Type B pancreatic cell (in vitro differentiated cells): ENCODE measurements around the gene MTX3. TPM values are rescaled to one million over a fixed set of nuclear protein-coding genes. Genes with fewer than 3 reads are reported as not detected.

Experiments
- DNase-seq: peaks from one replicate; pipeline ENCODE4 v3.0.0; 2021; ENCODE audit warnings: mixed read lengths; ENCODE audit not compliant: unreplicated experiment; ENCODE audit errors: extremely low spot score
- H3K27ac Mint-ChIP-seq: 2 replicates; pipeline ENCODE4 v1.8.0; 2021; ENCODE audit warnings: mild to moderate bottlenecking, mixed read lengths
- H3K27me3 Mint-ChIP-seq: 2 replicates; pipeline ENCODE4 v1.8.0; 2021; ENCODE audit warnings: mixed read lengths
- H3K36me3 Mint-ChIP-seq: 2 replicates; pipeline ENCODE4 v1.8.0; 2021; ENCODE audit warnings: mixed read lengths
- H3K4me1 Mint-ChIP-seq: one replicate; pipeline ENCODE4 v1.8.0; 2021; ENCODE audit warnings: mixed read lengths; ENCODE audit not compliant: unreplicated experiment
- H3K4me3 Mint-ChIP-seq: 2 replicates; pipeline ENCODE4 v1.8.0; 2021; ENCODE audit warnings: mild to moderate bottlenecking, mixed read lengths
- H3K9me3 Mint-ChIP-seq: 2 replicates; pipeline ENCODE4 v1.8.0; 2021; ENCODE audit warnings: mixed read lengths
- CTCF ChIP-seq: fragments of 200-600 bp; sonication (generic); conservative IDR thresholded peaks from 2 replicates; pipeline ENCODE4 v1.5.0; 2021; ENCODE audit warnings: antibody characterized with exemption, mild to moderate bottlenecking
- long read RNA-seq: library from polyadenylated mRNA; unstranded; transcript quantifications from one replicate; pipeline ENCODE4 v2.0.0, GENCODE V29; 2020
- total RNA-seq: library from RNA; stranded (reverse); gene quantifications from 2 replicates; pipeline ENCODE4 v1.2.1, GENCODE V29; 2021; ENCODE audit warnings: low replicate concordance

The MTX3 gene
- 15.7 and 24.3 TPM in 2 replicates for total RNA-seq
- long read RNA-seq, full-length matches to known transcripts: 8 of 15 reads
- long read RNA-seq, partial matches to known transcripts: 3 of 15 reads
- long read RNA-seq, other reads (novel, unspliced or antisense): 4 of 15 reads

- no peaks in the 10 kb centered on the region for H3K27me3 Mint-ChIP-seq
- H3K9me3 Mint-ChIP-seq: no peaks in the 10 kb centered on the region
Measured at GRCh38 chr5:79990598-79991507, at the start of gene MTX3. MTX3 (minus strand) TSS chr5:79991262; CDS start chr5:79991238, 24 bp downstream.

DNA sequence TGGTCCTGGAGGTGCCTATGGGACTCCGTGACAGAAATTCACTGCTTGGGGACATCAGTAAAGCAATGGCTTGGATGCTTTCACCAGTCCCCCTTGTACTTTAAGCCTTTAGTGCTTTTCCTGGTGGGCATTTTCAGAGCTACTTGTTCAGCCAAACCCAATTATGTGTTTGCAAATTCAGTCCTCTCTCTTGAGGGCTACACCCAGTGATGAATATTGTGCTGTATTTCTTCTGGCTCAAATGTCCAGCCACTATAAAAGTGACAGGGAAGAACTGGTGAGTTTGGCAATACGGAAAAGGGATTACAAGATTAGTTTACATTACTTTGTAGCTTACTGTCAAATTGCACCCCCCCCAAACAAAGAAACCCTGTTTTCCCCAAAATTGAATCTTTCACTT lies 48.6 kb upstream of the MTX3 start:
- no peaks in the 10 kb centered on the region for H3K36me3 Mint-ChIP-seq
- no peak for DNase-seq
- peaks cover 50% of the 10 kb centered on the region for H3K27me3 Mint-ChIP-seq
- H3K9me3 Mint-ChIP-seq: no peaks in the 10 kb centered on the region
- peak overlapping the region; percentile 25 for H3K27ac Mint-ChIP-seq
- TF ChIP-seq CTCF: no peak
- H3K4me3 Mint-ChIP-seq: no peak overlapping the region
- peaks cover 6% of the 10 kb centered on the region for H3K4me1 Mint-ChIP-seq

More at GRCh38 chr5:79990598-79991507, at the start of gene MTX3:
- DNase-seq: peak; percentile 86
- peak; percentile 34 for TF ChIP-seq CTCF
- H3K36me3 Mint-ChIP-seq: peaks cover 16% of the 10 kb centered on the region
- no peaks in the 10 kb centered on the region for H3K4me1 Mint-ChIP-seq
- H3K27ac Mint-ChIP-seq: peak within 1 kb of the TSS; percentile 76
- H3K4me3 Mint-ChIP-seq: peak within 1 kb of the TSS; percentile 91

GRCh38 chr5:80037366-80037765 lies 46.3 kb upstream of the MTX3 start:
- no peak overlapping the region for H3K27ac Mint-ChIP-seq
- DNase-seq: no peak
- H3K4me3 Mint-ChIP-seq: peak overlapping the region; percentile 23
- no peaks in the 10 kb centered on the region for H3K9me3 Mint-ChIP-seq
- no peak for TF ChIP-seq CTCF
- no peaks in the 10 kb centered on the region for H3K36me3 Mint-ChIP-seq
- H3K27me3 Mint-ChIP-seq: peaks cover 67% of the 10 kb centered on the region
- H3K4me1 Mint-ChIP-seq: peaks cover 5% of the 10 kb centered on the region

DNA sequence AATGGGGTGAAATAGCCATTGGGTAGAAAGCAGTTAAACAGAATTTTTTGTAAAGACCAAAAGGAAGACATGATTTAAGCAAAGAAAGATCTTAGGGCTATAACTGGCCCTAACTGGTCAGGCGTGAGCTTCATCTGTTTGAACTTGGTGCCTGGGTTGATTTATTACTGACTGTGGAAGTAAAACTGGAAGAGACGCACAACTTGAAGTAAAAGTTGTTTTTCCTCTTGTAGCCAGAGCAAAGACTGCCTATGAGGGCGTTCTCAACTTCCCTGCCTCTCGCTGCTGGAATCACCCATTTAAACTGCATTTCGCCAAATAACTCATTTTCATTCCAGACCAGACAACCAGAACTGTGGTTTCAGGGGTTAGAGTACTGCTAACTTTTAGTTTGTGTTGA lies 45.6 kb upstream of the MTX3 start:
- Mint-ChIP-seq H3K4me3 (peak overlapping the region; percentile 10), H3K27ac (no peak overlapping the region), H3K4me1 (no peaks in the 10 kb centered on the region), H3K36me3 (no peaks in the 10 kb centered on the region), H3K9me3 (no peaks in the 10 kb centered on the region), H3K27me3 (peaks cover 71% of the 10 kb centered on the region)
- no peak for TF ChIP-seq CTCF
- no peak for DNase-seq

DNA sequence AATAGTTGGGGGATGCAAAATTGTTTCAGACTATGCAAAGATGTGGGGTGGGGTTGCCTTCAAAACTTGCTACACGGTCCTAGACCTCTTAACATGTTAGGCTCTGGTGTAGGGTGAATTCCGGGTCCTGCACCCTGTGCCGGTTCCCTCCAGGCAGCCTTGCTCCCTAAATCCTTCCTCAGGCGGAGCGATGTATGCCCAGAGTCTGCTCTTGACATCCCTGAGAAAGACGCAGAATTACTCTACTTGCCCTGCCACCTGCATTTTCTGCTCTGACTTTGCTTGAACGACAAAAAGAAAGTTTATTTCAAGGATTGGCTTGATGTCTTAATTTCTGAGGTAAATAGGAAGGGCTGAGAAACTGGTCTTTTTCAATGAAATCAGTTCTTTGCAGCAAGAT lies 44.8 kb upstream of the MTX3 start:
- peaks cover 75% of the 10 kb centered on the region for H3K27me3 Mint-ChIP-seq

More for the DNA sequence above, 44.8 kb upstream of the MTX3 start:
- H3K4me1 Mint-ChIP-seq: no peaks in the 10 kb centered on the region
- DNase-seq: no peak
- no peaks in the 10 kb centered on the region for H3K36me3 Mint-ChIP-seq
- H3K4me3 Mint-ChIP-seq: peak overlapping the region; percentile 76
- H3K9me3 Mint-ChIP-seq: no peaks in the 10 kb centered on the region
- no peak overlapping the region for H3K27ac Mint-ChIP-seq
- no peak for TF ChIP-seq CTCF
